Measurements from ENCODE around the gene USP35.

DNA sequence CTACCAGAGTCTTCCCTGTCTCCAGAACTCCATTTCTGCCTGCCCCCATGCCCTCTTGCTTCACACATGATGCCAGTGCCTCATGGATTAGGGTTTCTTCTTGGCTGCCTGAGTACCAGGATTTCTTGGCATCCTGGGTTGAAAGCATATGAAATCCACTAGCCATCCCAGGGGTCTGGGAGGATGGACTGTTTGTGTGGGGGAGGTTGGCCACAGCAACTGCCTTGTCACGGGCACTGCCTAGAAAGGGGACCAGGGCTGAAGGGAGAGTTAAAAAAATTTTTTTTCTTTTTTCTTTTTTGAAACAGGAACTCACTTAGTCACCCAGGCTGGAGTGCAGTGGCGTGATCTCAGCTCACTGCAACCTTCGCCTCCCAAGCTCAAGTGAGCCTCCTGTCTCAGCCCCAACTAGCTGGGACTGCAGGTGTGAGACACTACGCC lies 4.2 kb downstream of the USP35 start:
- TF ChIP-seq, protein P1, sequence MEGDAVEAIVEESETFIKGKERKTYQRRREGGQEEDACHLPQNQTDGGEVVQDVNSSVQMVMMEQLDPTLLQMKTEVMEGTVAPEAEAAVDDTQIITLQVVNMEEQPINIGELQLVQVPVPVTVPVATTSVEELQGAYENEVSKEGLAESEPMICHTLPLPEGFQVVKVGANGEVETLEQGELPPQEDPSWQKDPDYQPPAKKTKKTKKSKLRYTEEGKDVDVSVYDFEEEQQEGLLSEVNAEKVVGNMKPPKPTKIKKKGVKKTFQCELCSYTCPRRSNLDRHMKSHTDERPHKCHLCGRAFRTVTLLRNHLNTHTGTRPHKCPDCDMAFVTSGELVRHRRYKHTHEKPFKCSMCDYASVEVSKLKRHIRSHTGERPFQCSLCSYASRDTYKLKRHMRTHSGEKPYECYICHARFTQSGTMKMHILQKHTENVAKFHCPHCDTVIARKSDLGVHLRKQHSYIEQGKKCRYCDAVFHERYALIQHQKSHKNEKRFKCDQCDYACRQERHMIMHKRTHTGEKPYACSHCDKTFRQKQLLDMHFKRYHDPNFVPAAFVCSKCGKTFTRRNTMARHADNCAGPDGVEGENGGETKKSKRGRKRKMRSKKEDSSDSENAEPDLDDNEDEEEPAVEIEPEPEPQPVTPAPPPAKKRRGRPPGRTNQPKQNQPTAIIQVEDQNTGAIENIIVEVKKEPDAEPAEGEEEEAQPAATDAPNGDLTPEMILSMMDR (IDR thresholded peaks at IDR 0.05) = no peak
- TF ChIP-seq, protein P2, sequence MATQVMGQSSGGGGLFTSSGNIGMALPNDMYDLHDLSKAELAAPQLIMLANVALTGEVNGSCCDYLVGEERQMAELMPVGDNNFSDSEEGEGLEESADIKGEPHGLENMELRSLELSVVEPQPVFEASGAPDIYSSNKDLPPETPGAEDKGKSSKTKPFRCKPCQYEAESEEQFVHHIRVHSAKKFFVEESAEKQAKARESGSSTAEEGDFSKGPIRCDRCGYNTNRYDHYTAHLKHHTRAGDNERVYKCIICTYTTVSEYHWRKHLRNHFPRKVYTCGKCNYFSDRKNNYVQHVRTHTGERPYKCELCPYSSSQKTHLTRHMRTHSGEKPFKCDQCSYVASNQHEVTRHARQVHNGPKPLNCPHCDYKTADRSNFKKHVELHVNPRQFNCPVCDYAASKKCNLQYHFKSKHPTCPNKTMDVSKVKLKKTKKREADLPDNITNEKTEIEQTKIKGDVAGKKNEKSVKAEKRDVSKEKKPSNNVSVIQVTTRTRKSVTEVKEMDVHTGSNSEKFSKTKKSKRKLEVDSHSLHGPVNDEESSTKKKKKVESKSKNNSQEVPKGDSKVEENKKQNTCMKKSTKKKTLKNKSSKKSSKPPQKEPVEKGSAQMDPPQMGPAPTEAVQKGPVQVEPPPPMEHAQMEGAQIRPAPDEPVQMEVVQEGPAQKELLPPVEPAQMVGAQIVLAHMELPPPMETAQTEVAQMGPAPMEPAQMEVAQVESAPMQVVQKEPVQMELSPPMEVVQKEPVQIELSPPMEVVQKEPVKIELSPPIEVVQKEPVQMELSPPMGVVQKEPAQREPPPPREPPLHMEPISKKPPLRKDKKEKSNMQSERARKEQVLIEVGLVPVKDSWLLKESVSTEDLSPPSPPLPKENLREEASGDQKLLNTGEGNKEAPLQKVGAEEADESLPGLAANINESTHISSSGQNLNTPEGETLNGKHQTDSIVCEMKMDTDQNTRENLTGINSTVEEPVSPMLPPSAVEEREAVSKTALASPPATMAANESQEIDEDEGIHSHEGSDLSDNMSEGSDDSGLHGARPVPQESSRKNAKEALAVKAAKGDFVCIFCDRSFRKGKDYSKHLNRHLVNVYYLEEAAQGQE (IDR thresholded peaks at IDR 0.05; ENCODE audit: insufficient read depth in 1 of 2, low read depth in 2 of 2, low read length in 1 of 2) = no peak
- TF ChIP-seq POLR2AphosphoS5 (IDR thresholded peaks at IDR 0.05; ENCODE audit: low read depth, low read length) = no peak

Measured in Panc1 (cell line).